Neuronal stem cell (in vitro differentiated cells): ENCODE data around the gene NPDC1.

Experiments used
- DNase-seq: peaks from one replicate; pipeline ENCODE4 v3.0.0-alpha.2; 2013; ENCODE audit warnings: low spot score
- H2AFZ ChIP-seq: one replicate; pipeline ENCODE4 v1.6.1; 2013; ENCODE audit warnings: mild to moderate bottlenecking, low read length, inconsistent platforms
- H2AK5ac ChIP-seq: 2 replicates; pipeline ENCODE4 v1.6.1; 2013; ENCODE audit warnings: low read depth, mild to moderate bottlenecking, inconsistent platforms, low read length, moderate library complexity, mixed read lengths
- H2BK120ac ChIP-seq: 2 replicates; pipeline ENCODE4 v1.6.1; 2013; ENCODE audit warnings: low read depth, mild to moderate bottlenecking, inconsistent platforms, low read length, moderate library complexity, mixed read lengths
- H2BK12ac ChIP-seq: one replicate; pipeline ENCODE4 v1.6.1; 2013; ENCODE audit warnings: low read length, inconsistent platforms
- H2BK15ac ChIP-seq: 2 replicates; pipeline ENCODE4 v1.6.1; 2013; ENCODE audit warnings: mild to moderate bottlenecking, low read length, inconsistent platforms, mixed read lengths
- H2BK5ac ChIP-seq: one replicate; pipeline ENCODE4 v1.6.1; 2013; ENCODE audit warnings: inconsistent platforms, mild to moderate bottlenecking, low read length, moderate library complexity
- H3K14ac ChIP-seq: one replicate; pipeline ENCODE4 v1.6.1; 2013; ENCODE audit warnings: low read length, inconsistent platforms
- H3K18ac ChIP-seq: 2 replicates; pipeline ENCODE4 v1.6.1; 2013; ENCODE audit warnings: low read length, inconsistent platforms
- H3K23ac ChIP-seq: 2 replicates; pipeline ENCODE4 v1.6.1; 2013; ENCODE audit warnings: low read depth, mild to moderate bottlenecking, mixed read lengths, low read length, inconsistent platforms; ENCODE audit not compliant: poor library complexity
- H3K27ac ChIP-seq: replicated peaks from 3 replicates; pipeline ENCODE4 v1.5.1; 2013; ENCODE audit warnings: low read length, inconsistent platforms
- H3K27me3 ChIP-seq, 3 experiments: 2 replicates each; pipeline ENCODE4 v1.6.1; 2013; ENCODE audit warnings: low read length in 3 of 3, mild to moderate bottlenecking in 2 of 3, inconsistent platforms in 1 of 3, low read depth in 1 of 3, mixed read lengths in 1 of 3, moderate library complexity in 1 of 3; ENCODE audit not compliant: control insufficient read depth in 3 of 3, insufficient read depth in 3 of 3
- H3K36me3 ChIP-seq, 2 donors: replicated peaks in 1 of 2; 2 replicates each; pipeline ENCODE4 v1.6.1; 2013; ENCODE audit warnings: low read length in 2 of 2; ENCODE audit not compliant: control insufficient read depth in 2 of 2, insufficient read depth in 2 of 2
- H3K4ac ChIP-seq: 2 replicates; pipeline ENCODE4 v1.6.1; 2013; ENCODE audit warnings: inconsistent platforms, mild to moderate bottlenecking, low read length, moderate library complexity
- H3K4me1 ChIP-seq, 2 donors: 1 replicate in 1 of 2; 2 replicates in 1 of 2; pipeline ENCODE4 v1.6.1; 2013; ENCODE audit warnings: low read length in 2 of 2, low read depth in 1 of 2; ENCODE audit not compliant: control insufficient read depth in 2 of 2, insufficient read depth in 1 of 2
- H3K4me2 ChIP-seq: one replicate; pipeline ENCODE4 v1.6.1; 2013; ENCODE audit warnings: mild to moderate bottlenecking, low read length, inconsistent platforms; ENCODE audit not compliant: insufficient read depth, poor library complexity, severe bottlenecking
- H3K4me3 ChIP-seq, 2 donors: 2 replicates each; pipeline ENCODE4 v1.5.1; 2013; ENCODE audit warnings: low read length in 2 of 2, mild to moderate bottlenecking in 2 of 2, inconsistent platforms in 1 of 2, moderate library complexity in 1 of 2
- H3K79me1 ChIP-seq: one replicate; pipeline ENCODE4 v1.6.1; 2013; ENCODE audit warnings: low read depth, mild to moderate bottlenecking, inconsistent platforms, low read length, moderate library complexity
- H3K9ac ChIP-seq: one replicate; pipeline ENCODE4 v1.6.1; 2013; ENCODE audit warnings: mild to moderate bottlenecking, low read depth, low read length, inconsistent platforms; ENCODE audit not compliant: poor library complexity
- H3K9me3 ChIP-seq, 2 donors: replicated peaks in 1 of 2; 2 replicates each; pipeline versions ENCODE3 to v1.6.1; 2013; ENCODE audit warnings: low read length in 2 of 2, mild to moderate bottlenecking in 2 of 2, inconsistent platforms in 1 of 2, low read depth in 1 of 2, mixed read lengths in 1 of 2, moderate library complexity in 1 of 2; ENCODE audit not compliant: control insufficient read depth in 2 of 2, insufficient read depth in 1 of 2
- H4K8ac ChIP-seq: one replicate; pipeline ENCODE4 v1.6.1; 2013; ENCODE audit warnings: low read depth, mild to moderate bottlenecking, inconsistent platforms, low read length, moderate library complexity
- H4K91ac ChIP-seq: one replicate; pipeline ENCODE4 v1.6.1; 2013; ENCODE audit warnings: low read length, low read depth, mild to moderate bottlenecking, inconsistent platforms; ENCODE audit not compliant: poor library complexity
- WGBS, 2 donors: extraction: QIAGEN DNeasy Blood & Tissue Kit; methylation state at CpG; one replicate each; pipeline ENCODE4 v1.1.7; 2013; ENCODE audit warnings: missing lambda C conversion rate in 2 of 2, mixed read lengths in 1 of 2; ENCODE audit not compliant: insufficient read length in 2 of 2, insufficient replicate concordance in 1 of 2; ENCODE audit errors: extremely low coverage in 2 of 2; 5-methylcytosine and 5-hydroxymethylcytosine counted together

The NPDC1 gene

DNA sequence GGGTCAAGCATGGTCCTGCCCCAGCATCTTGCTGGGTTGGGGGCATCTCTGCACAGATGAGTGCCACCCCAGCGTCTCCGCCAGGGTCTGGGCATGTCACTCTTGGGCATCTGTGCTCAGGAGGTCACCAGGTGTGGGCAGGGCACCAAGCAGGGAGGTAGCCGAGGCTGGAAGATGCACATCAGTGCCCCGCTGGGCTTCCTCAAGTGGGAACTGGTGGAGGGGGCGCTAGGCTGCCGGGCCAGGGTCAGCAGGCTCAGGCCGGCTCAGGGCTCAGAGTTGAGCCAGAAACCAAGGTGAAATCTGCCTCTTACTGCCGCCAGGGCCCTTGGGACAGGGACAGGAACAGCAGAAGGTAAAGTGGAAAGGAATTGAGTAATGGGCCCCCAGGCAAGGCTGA lies 10.0 kb downstream of the NPDC1 start:
- Histone ChIP-seq H3K4me2 (no peak overlapping the region), H3K27me3 (no peaks in the 10 kb centered on the region), H3K27ac (no peak overlapping the region), H3K23ac (no peak overlapping the region), H2AFZ (no peak overlapping the region), H3K18ac (peak overlapping the region; percentile 50), H3K36me3 (peaks cover 3 to 23% of the 10 kb centered on the region in 2 donors), H3K4me3 (no peak overlapping the region), H2BK120ac (no peak overlapping the region), H3K4me1 (peaks cover 3 to 13% of the 10 kb centered on the region in 2 donors), H4K8ac (no peak overlapping the region), H2BK12ac (peak overlapping the region; percentile 1), H2BK15ac (no peak overlapping the region), H2BK5ac (peak overlapping the region; percentile 35), H3K4ac (peak overlapping the region; percentile 10), H3K9me3 (no peaks in the 10 kb centered on the region), H4K91ac (no peak overlapping the region), H3K79me1 (peaks cover 4% of the 10 kb centered on the region), H3K9ac (no peak overlapping the region), H2AK5ac (peak overlapping the region; percentile 99), H3K14ac (no peak overlapping the region)
- WGBS, 2 donors, result no CpG with 5 or more reads among the region's 8 CpGs
- no peak for DNase-seq

DNA sequence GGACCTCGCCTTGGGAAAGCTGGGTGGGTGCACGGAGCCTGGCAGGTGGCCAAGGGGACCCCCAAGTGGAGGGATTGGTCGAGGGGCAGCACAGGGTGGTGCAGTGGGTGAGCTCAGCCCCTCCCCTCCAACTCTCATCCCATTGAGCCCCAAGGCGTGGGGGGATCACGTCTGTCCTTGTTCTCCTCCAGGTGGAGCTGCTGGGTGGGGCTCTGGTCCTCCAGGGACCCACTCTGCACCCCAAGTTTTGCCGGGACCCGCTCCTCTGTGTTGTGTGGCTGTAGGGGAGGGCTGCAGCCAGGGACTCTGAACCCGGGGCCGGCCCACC lies 10.5 kb downstream of the NPDC1 start:
- H3K36me3 ChIP-seq, result peaks cover 3 to 23% of the 10 kb centered on the region in 2 donors
- no peaks in the 10 kb centered on the region for H3K9me3 ChIP-seq
- H3K9ac ChIP-seq, result no peak overlapping the region
- WGBS, 2 donors, result no CpG with 5 or more reads among the region's 9 CpGs
- DNase-seq, result no peak
- no peak overlapping the region for H3K4me3 ChIP-seq
- H3K4me2 ChIP-seq, result no peak overlapping the region
- no peak overlapping the region for H2AFZ ChIP-seq
- no peak overlapping the region for H2BK15ac ChIP-seq
- peak overlapping the region; percentile 52 for H3K23ac ChIP-seq
- H3K14ac ChIP-seq, result no peak overlapping the region
- peak overlapping the region; percentile 50 for H3K18ac ChIP-seq
- H4K91ac ChIP-seq, result no peak overlapping the region
- H3K79me1 ChIP-seq, result peaks cover 3% of the 10 kb centered on the region
- H3K4ac ChIP-seq, result peak overlapping the region; percentile 6
- H3K4me1 ChIP-seq, result peaks cover 3 to 9% of the 10 kb centered on the region in 2 donors
- peak overlapping the region; percentile 99 for H2AK5ac ChIP-seq
- peak overlapping the region; percentile 35 for H2BK5ac ChIP-seq
- no peak overlapping the region for H2BK120ac ChIP-seq
- no peaks in the 10 kb centered on the region for H3K27me3 ChIP-seq
- no peak overlapping the region for H4K8ac ChIP-seq
- H3K27ac ChIP-seq, result no peak overlapping the region
- peak overlapping the region; percentile 30 for H2BK12ac ChIP-seq

DNA sequence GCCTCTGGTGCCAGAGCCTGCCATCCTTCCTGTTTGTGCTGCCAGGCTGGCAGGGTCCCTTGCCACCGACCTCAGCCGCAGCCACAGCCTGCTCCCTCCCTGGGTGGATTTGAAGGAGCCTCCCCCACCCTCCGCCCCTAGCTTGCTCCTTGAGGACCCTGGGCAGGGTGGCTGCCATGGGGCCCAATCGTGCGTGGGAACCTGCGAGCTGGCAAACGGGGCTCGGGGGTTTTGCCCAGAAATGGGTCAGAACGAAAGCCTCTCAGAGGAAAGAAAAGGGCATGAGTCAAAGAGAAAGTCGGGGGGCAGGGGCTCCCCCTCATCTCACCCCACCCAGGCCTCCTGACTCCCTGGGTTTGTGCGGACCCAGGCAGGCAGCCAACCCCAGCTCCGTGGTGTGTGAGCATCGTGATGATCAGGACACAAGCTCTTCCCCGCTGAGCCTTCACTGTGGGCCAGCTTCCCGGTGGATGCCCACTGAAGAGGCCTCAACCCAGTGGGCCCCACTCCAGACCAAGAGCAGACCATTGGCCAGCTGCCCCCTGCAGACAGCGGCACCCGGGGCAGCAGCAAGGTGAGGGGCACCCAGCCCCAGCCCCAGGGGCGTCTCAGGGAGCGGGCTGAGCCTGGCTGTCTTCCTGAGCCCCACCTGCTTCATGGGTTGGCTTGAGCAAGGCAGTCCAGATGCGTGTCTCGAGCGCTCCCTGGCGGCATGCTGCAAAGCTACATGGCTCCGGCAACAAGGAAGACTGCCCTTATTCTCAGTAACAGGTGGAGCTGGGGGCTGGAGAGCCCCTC lies 11.1 kb downstream of the NPDC1 start:
- H3K36me3 ChIP-seq, result peaks cover 3 to 22% of the 10 kb centered on the region in 2 donors
- H2AFZ ChIP-seq, result no peak overlapping the region
- peak overlapping the region; percentile 55 for H3K23ac ChIP-seq
- peaks cover 3 to 6% of the 10 kb centered on the region in 2 donors for H3K4me1 ChIP-seq
- peak overlapping the region; percentile 99 for H2AK5ac ChIP-seq
- peak overlapping the region; percentile 89 for H2BK15ac ChIP-seq
- no peak overlapping the region for H4K8ac ChIP-seq
- peak; percentile 76 for DNase-seq
- H3K27me3 ChIP-seq, result no peaks in the 10 kb centered on the region
- no peak overlapping the region for H3K9ac ChIP-seq
- peak overlapping the region; percentile 35 for H2BK5ac ChIP-seq
- H2BK120ac ChIP-seq, result peak overlapping the region; percentile 89
- no peak overlapping the region for H3K4me2 ChIP-seq
- H3K4ac ChIP-seq, result peak overlapping the region; percentile 6
- no peaks in the 10 kb centered on the region for H3K9me3 ChIP-seq
- no peak overlapping the region for H3K27ac ChIP-seq
- H2BK12ac ChIP-seq, result peak overlapping the region; percentile 90
- H3K14ac ChIP-seq, result peak overlapping the region; percentile 21
- H3K18ac ChIP-seq, result peak overlapping the region; percentile 94
- peaks cover 3% of the 10 kb centered on the region for H3K79me1 ChIP-seq
- no peak overlapping the region for H3K4me3 ChIP-seq
- no peak overlapping the region for H4K91ac ChIP-seq
- WGBS, 2 donors, result no CpG with 5 or more reads among the region's 24 CpGs

DNA sequence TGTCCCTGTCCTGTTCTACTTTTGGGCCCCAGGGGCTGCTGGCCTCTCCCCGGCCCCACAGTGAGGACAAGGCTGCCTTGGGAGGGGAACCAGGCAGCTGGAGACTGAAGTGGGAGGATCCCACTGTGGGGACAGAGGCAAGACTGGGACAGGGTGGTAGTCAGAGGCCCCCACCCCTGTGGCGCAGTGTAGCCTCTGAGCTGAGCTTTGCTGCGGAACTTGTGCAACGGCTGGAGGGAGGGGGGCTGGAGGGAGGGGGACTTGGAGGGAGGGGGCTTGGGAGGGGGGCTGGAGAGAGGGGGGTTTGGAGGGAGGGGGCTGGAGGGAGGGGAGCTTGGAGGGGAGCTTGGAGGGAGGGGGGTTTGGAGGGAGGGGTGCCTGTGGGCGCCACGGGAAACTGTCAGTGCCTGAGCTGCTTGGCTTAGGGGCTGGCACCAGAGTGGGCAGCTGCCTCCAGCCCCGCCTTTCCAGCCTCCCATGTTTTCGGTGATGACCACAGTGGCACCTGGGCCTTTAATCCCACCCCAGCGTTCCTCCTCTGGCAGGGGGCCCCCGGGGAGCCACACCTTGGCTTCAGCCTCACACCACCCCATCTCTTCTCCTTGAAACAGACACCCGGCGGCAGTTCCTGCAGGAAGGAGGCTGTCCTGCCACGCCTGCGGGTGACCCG lies 11.8 kb downstream of the NPDC1 start:
- H2AFZ ChIP-seq, result no peak overlapping the region
- H4K91ac ChIP-seq, result no peak overlapping the region
- peaks cover 0 to 14% of the 10 kb centered on the region in 2 donors for H3K36me3 ChIP-seq
- peak overlapping the region; percentile 55 for H3K23ac ChIP-seq
- H2BK5ac ChIP-seq, result no peak overlapping the region
- H3K14ac ChIP-seq, result peak overlapping the region; percentile 39
- no peaks in the 10 kb centered on the region for H3K9me3 ChIP-seq
- peak overlapping the region; percentile 89 for H2BK15ac ChIP-seq
- H4K8ac ChIP-seq, result no peak overlapping the region
- no peak overlapping the region for H3K27ac ChIP-seq
- H3K4me3 ChIP-seq, result no peak overlapping the region
- H3K18ac ChIP-seq, result peak overlapping the region; percentile 94
- peaks cover 0 to 1% (median 0%) of the 10 kb centered on the region in 3 experiments for H3K27me3 ChIP-seq
- no CpG with 5 or more reads among the region's 15 CpGs for whole genome bisulfite sequencing, 2 donors
- no peak overlapping the region for H3K4ac ChIP-seq
- H3K4me1 ChIP-seq, result peaks cover 4 to 8% of the 10 kb centered on the region in 2 donors
- peaks cover 3% of the 10 kb centered on the region for H3K79me1 ChIP-seq
- peak overlapping the region; percentile 99 for H2AK5ac ChIP-seq
- no peak overlapping the region for H3K9ac ChIP-seq
- no peak for DNase-seq
- peak overlapping the region; percentile 89 for H2BK120ac ChIP-seq
- H2BK12ac ChIP-seq, result peak overlapping the region; percentile 59
- H3K4me2 ChIP-seq, result no peak overlapping the region
